GM21737 (cell line): ENCODE data around the gene HYPK.

Experiments used
- ATAC-seq: cut with Tn5 transposase; IDR thresholded peaks from one replicate; pipeline ENCODE4 v1.9.1; 2021; ENCODE audit warnings: mild to moderate bottlenecking, moderate library complexity; ENCODE audit not compliant: unreplicated experiment

The HYPK gene

DNA sequence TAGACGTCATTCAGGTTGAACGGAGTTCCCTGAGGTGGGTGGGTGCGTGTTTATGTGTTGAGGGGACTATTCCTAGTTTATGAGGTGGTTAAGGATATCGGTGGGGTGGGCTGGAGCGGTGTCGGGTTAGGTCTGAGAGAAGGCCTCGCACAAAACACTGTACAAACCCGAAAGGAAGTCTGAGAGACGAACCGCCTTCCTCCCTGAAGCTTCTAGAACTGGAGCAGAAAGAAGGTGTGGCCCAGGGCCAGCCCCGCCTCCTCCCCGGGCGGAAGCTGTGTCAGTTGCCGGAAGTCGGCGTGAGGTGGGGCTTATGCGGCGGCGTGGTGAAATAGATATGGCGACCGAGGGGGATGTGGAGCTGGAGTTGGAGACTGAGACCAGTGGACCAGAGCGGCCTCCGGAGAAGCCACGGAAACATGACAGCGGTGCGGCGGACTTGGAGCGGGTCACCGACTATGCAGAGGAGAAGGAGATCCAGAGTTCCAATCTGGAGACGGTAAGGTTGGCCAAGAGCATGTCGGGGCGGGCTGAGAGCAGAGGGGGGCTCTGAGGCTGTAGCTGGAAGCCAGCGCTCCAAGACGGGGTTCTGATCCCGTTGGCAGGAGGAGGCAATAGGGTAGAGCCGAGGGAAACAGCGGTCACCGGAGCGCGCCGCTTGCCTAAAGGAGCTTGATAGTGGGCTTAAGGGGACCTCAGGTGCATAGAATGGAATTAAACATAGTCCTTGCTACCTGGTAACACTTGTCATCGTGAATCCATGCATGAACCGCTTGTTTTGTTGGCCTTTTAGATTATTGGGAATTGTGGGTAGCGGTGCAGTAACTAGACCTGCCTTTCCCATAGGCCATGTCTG lies at the start of gene HYPK:
TSS of gene HYPK (plus strand) at position 314 of the 856 bp plus-strand sequence. CDS start at position 338, 24 bp downstream.
- ATAC-seq = peak; percentile 76

- ATAC-seq = no peak
Observed at GRCh38 chr15:43751885-43752284, 48.5 kb upstream of the HYPK start.

DNA sequence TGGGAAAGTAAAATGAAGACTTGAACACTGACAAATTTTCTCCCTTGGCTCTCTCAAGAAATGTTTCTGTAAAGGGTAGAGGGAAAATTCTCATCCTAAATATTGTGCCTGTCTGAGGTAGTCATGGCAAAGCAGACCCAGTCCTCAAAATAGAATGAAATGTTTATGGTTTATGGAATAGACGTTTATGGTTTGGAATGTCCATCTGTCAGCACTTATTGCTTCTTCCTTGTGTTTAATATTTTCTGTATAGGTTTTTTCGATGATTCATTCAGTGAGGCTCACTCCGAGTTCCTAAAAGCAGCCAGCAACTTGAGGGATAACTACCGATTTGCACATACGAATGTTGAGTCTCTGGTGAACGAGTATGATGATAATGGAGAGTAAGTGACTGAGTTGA lies 37.6 kb upstream of the HYPK start:
- ATAC-seq = no peak

- no peak for ATAC-seq
Observed at GRCh38 chr15:43763819-43764446, 36.5 kb upstream of the HYPK start.

GRCh38 chr15:43769584-43770228 lies 30.7 kb upstream of the HYPK start:
- ATAC-seq = no peak

GRCh38 chr15:43771816-43772215 lies 28.6 kb upstream of the HYPK start:
- no peak for ATAC-seq

- no peak for ATAC-seq
Observed at GRCh38 chr15:43772624-43773023, 27.8 kb upstream of the HYPK start.

DNA sequence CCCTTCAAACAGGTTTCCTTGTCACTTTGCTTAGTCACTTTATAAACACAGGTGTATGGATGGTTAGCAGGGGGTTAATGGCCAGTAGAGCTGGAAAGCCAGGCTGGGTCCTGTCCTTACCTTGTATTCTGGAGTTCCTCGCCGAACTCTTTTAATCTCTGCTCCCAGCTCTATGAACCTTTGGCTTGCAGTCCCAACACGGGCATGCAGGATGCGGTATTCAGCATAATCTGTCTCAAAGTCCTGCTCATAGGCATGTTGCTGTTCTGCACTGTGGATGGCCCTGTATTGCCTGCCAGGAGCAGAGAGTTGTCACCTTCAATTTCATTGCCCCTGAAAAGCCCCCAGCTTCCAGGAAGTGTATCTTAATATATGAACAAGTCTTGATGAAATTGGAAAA lies 26.3 kb upstream of the HYPK start:
- no peak for ATAC-seq

GRCh38 chr15:43775411-43775965 lies 24.9 kb upstream of the HYPK start:
- no peak for ATAC-seq

- ATAC-seq = peak; percentile 54
Observed at GRCh38 chr15:43776101-43776717, 24.2 kb upstream of the HYPK start.

DNA sequence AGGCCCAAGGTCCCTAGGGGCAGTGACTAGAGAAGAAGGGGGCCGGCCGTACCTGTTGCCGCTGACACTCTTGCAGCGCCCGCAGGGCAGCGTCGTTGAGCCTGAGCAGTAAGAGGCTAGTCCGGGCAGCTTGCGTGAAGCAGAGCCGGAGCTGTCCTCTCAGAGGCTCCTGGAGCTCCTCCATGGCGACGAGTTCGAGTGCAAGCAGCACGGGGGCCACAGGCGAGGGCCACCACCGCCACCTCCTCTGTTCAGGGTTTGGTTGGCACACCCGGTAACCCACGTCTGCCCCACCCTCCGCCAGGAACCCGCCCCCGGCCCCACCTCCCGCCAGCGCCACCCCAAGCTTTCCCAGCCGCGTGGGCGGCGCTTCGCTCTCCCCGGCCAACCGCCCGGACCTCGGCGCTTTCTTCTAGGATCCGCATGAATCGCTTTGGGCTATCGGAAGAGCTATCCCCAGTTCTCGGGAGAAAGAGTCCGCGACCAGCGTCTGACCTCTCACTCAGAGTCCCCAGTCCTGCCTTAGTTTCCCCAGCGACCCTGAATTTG lies 23.6 kb upstream of the HYPK start, which contains the start of gene ELL3:
TSS of gene ELL3 (minus strand) at position 249 of the 549 bp plus-strand sequence. CDS start at position 184, 65 bp downstream.
- peak; percentile 26 for ATAC-seq

GRCh38 chr15:43777267-43777914 lies 23.0 kb upstream of the HYPK start:
- ATAC-seq = peak; percentile 55

GRCh38 chr15:43779016-43779415 lies 21.4 kb upstream of the HYPK start:
- no peak for ATAC-seq

DNA sequence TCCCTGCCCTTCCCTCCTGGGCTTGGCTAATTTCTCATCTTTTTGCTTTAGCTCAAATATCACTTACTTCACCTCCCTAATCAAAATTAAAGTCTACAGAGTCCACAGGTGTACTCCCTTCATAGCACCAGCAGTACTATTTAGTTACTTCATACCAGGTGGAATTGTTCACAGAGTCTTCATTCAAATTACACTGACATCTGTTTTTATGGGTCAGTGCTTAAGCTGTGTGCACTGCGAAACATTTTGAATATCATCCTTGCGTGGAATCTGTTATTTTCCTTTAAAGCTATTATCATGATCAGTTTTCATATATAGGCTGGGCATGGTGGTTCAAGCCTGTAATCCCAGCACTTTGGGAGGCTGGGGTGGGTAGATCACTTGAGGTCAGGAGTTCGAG lies 11.0 kb upstream of the HYPK start:
- no peak for ATAC-seq

- ATAC-seq = peak; percentile 89
Observed at GRCh38 chr15:43791993-43792760, 8.2 kb upstream of the HYPK start, which contains the start of gene SERF2. Gene SERF2 (plus strand): TSS chr15:43792320. CDS start chr15:43792377, 57 bp downstream.

DNA sequence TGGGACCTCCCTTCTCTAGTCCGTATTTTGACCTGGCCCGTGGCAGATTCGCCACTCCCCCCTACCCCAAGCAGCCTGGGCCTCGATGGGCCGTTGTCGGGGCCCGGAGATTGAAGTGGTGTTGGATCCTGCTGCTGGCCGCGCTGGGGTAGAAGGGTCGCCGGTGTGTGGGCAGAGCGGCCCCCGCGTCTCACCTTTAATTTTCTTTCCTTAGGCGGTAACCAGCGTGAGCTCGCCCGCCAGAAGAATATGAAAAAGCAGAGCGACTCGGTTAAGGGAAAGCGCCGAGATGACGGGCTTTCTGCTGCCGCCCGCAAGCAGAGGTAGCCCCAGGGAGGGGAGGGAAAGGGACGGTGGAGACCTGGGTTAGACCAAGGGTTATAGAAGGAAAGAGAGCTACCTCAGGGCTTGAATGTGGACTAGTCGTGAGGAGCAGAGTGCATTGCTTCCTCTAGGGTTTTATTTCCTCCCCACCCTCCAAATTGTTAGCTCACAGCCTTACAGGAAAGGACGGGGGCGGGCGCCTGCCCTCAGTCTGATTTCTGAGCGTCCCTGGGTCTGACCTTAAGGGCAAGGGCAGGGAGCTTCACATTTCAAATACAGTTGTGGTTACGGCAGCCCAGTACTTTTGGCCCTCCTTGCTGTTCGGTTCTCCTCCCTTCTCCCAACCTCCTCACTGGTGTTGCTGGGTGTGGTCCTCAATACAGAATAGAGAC lies 7.5 kb upstream of the HYPK start:
- no peak for ATAC-seq

GRCh38 chr15:43793647-43794046 lies 6.8 kb upstream of the HYPK start:
- no peak for ATAC-seq

DNA sequence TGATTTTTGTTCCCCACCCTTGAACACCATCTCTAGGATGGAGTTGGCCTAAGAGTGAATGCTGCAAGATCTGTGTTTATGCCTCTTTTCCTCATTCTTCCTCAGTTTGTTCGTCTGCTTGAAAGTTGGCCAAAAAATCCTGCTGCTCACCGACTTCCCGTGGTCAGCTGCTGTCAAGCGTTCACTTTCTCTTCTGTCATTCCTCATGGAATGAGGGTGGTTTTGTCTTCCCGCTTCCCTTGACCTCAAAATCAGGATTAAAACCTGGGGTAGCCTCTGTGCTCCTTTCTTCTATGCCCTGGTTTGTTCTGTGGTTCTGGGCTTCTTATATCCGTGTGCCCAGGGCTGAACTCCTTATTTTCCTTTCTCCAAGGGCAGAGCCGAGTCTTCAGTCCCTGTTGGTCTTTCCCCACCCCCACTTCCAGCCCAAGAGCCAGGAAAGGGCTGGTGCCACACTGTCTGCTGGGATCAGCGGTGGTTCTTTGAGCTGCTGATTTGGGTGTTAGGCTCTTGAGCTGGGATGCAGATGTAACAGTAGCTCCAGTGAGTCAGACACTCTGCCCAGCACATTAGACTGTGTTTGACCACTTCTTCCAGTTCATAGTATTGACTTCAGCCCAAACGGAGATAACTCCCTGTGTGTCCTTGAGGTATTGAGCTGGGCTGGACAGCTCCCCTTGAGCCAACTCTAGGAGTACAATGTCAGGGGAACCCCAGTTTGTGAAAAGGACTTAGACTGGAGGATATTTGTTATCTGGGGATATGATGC lies 5.9 kb upstream of the HYPK start:
- no peak for ATAC-seq
